H9 (cell line): ENCODE data around the gene SLFN5. TPM values are rescaled to one million over a fixed set of nuclear protein-coding genes. Genes with fewer than 3 reads are reported as not detected.

Experiments
- DNase-seq: peaks from one replicate; pipeline ENCODE4 v3.0.0-alpha.2; 2017
- H2AFZ ChIP-seq: one replicate; pipeline ENCODE4 v1.6.1; 2013; ENCODE audit warnings: mild to moderate bottlenecking, low read length, control low read depth, moderate library complexity
- H2AK5ac ChIP-seq: 2 replicates; pipeline ENCODE4 v1.6.1; 2013; ENCODE audit warnings: low read length, control low read depth, mixed read lengths; ENCODE audit not compliant: insufficient read length
- H2BK120ac ChIP-seq: one replicate; pipeline ENCODE4 v1.6.1; 2013; ENCODE audit warnings: low read depth, mild to moderate bottlenecking, low read length, control low read depth, inconsistent platforms; ENCODE audit not compliant: poor library complexity, severe bottlenecking
- H2BK12ac ChIP-seq: 2 replicates; pipeline ENCODE4 v1.6.1; 2013; ENCODE audit warnings: low read length, control low read depth, mixed read lengths, low read depth; ENCODE audit not compliant: insufficient read length
- H2BK15ac ChIP-seq: 2 replicates; pipeline ENCODE4 v1.6.1; 2013; ENCODE audit warnings: low read depth, low read length, control low read depth
- H2BK20ac ChIP-seq: one replicate; pipeline ENCODE4 v1.6.1; 2013; ENCODE audit warnings: low read depth, mild to moderate bottlenecking, low read length, control low read depth, inconsistent platforms; ENCODE audit not compliant: poor library complexity, severe bottlenecking
- H2BK5ac ChIP-seq: 2 replicates; pipeline ENCODE4 v1.6.1; 2013; ENCODE audit warnings: low read length, control low read depth, mixed read lengths; ENCODE audit not compliant: insufficient read length
- H3K14ac ChIP-seq: 2 replicates; pipeline ENCODE4 v1.6.1; 2013; ENCODE audit warnings: low read length, control low read depth; ENCODE audit not compliant: insufficient read depth
- H3K18ac ChIP-seq: 2 replicates; pipeline ENCODE4 v1.6.1; 2013; ENCODE audit warnings: low read depth, mild to moderate bottlenecking, mixed read lengths, low read length, control low read depth; ENCODE audit not compliant: insufficient read length
- H3K23ac ChIP-seq: 2 replicates; pipeline ENCODE4 v1.6.1; 2013; ENCODE audit warnings: low read length, control low read depth, mixed read lengths, low read depth; ENCODE audit not compliant: insufficient read length
- H3K23me2 ChIP-seq: 2 replicates; pipeline ENCODE4 v1.6.1; 2013; ENCODE audit warnings: low read depth, mild to moderate bottlenecking, mixed read lengths, low read length, control low read depth; ENCODE audit not compliant: insufficient read length, poor library complexity, severe bottlenecking
- H3K27ac ChIP-seq: 2 replicates; pipeline ENCODE4 v1.5.1; 2013; ENCODE audit warnings: low read length, control low read depth, mixed read lengths, low read depth; ENCODE audit not compliant: insufficient read length
- H3K27me3 ChIP-seq: 2 replicates; pipeline ENCODE4 v1.6.1; 2013; ENCODE audit warnings: low read length, control low read depth, inconsistent platforms; ENCODE audit not compliant: insufficient read depth
- H3K4ac ChIP-seq: 2 replicates; pipeline ENCODE4 v1.6.1; 2013; ENCODE audit warnings: low read depth, mild to moderate bottlenecking, control low read depth, inconsistent platforms, low read length, moderate library complexity
- H3K4me1 ChIP-seq: 2 replicates; pipeline ENCODE4 v1.6.1; 2013; ENCODE audit warnings: low read length, control low read depth, inconsistent platforms; ENCODE audit not compliant: insufficient read depth
- H3K4me2 ChIP-seq: 2 replicates; pipeline ENCODE4 v1.6.1; 2013; ENCODE audit warnings: low read length, control low read depth, mixed read lengths; ENCODE audit not compliant: insufficient read length, insufficient read depth
- H3K56ac ChIP-seq: 2 replicates; pipeline ENCODE4 v1.6.1; 2013; ENCODE audit warnings: low read depth, mild to moderate bottlenecking, mixed read lengths, low read length, control low read depth; ENCODE audit not compliant: insufficient read length
- H3K79me1 ChIP-seq: 2 replicates; pipeline ENCODE4 v1.6.1; 2013; ENCODE audit warnings: low read depth, mild to moderate bottlenecking, moderate library complexity, low read length, control low read depth, inconsistent platforms; ENCODE audit not compliant: insufficient read depth, poor library complexity, severe bottlenecking
- H3K79me2 ChIP-seq: 2 replicates; pipeline ENCODE4 v1.6.1; 2013; ENCODE audit warnings: low read length, control low read depth, inconsistent platforms; ENCODE audit not compliant: insufficient read depth
- H3K9ac ChIP-seq: 2 replicates; pipeline ENCODE4 v1.6.1; 2013; ENCODE audit warnings: low read length, control low read depth, mixed read lengths; ENCODE audit not compliant: insufficient read length; ENCODE audit errors: extremely low read depth
- H3K9me3 ChIP-seq: one replicate; pipeline ENCODE4 v1.6.1; 2013; ENCODE audit warnings: low read depth, low read length, inconsistent platforms; ENCODE audit not compliant: control insufficient read depth
- H3T11ph ChIP-seq: one replicate; pipeline ENCODE4 v1.6.1; 2013; ENCODE audit warnings: mild to moderate bottlenecking, low read length, control low read depth, inconsistent platforms
- H4K20me1 ChIP-seq: one replicate; pipeline ENCODE4 v1.6.1; 2013; ENCODE audit not compliant: control insufficient read depth, insufficient read length, insufficient read depth
- H4K5ac ChIP-seq: 2 replicates; pipeline ENCODE4 v1.6.1; 2013; ENCODE audit warnings: low read depth, mild to moderate bottlenecking, mixed read lengths, low read length, control low read depth; ENCODE audit not compliant: insufficient read length
- H4K8ac ChIP-seq: replicated peaks from 2 replicates; pipeline ENCODE4 v1.6.1; 2013; ENCODE audit warnings: low read length, control low read depth, mixed read lengths, low read depth; ENCODE audit not compliant: insufficient read length
- H4K91ac ChIP-seq: 2 replicates; pipeline ENCODE4 v1.6.1; 2013; ENCODE audit warnings: low read depth, mild to moderate bottlenecking, moderate library complexity, mixed read lengths, low read length, control low read depth; ENCODE audit not compliant: insufficient read length
- H3K27ac Mint-ChIP-seq, 3 experiments: 2 replicates in 2 of 3; 3 replicates in 1 of 3; pipeline ENCODE4 v1.8.0; 2020 to 2021; ENCODE audit warnings: mixed read lengths in 3 of 3, mild to moderate bottlenecking in 1 of 3, moderate library complexity in 1 of 3
- H3K27me3 Mint-ChIP-seq: 2 replicates; pipeline ENCODE4 v1.8.0; 2021; ENCODE audit warnings: low read depth, mild to moderate bottlenecking, moderate library complexity, mixed read lengths
- H3K36me3 Mint-ChIP-seq, 3 experiments: 2 replicates in 2 of 3; 3 replicates in 1 of 3; pipeline ENCODE4 v1.8.0; 2020 to 2021; ENCODE audit warnings: low read depth in 3 of 3, mixed read lengths in 3 of 3; ENCODE audit not compliant: insufficient read depth in 1 of 3
- H3K4me1 Mint-ChIP-seq, 2 experiments: 2 replicates each; pipeline ENCODE4 v1.8.0; 2020; ENCODE audit warnings: mixed read lengths in 2 of 2
- H3K4me3 Mint-ChIP-seq, 2 experiments: 2 replicates in 1 of 2; 3 replicates in 1 of 2; pipeline ENCODE4 v1.8.0; 2020 to 2021; ENCODE audit warnings: mild to moderate bottlenecking in 2 of 2, mixed read lengths in 2 of 2, moderate library complexity in 1 of 2
- H3K9me3 Mint-ChIP-seq, 2 experiments: 2 replicates in 1 of 2; 3 replicates in 1 of 2; pipeline ENCODE4 v1.8.0; 2020; ENCODE audit warnings: mild to moderate bottlenecking in 2 of 2, mixed read lengths in 2 of 2, moderate library complexity in 1 of 2
- WGBS: extraction: QIAGEN DNeasy Blood & Tissue Kit; methylation state at CpG from one replicate; pipeline ENCODE4 v1.1.7; 2013; ENCODE audit warnings: missing lambda C conversion rate, low lambda C conversion rate, mixed read lengths; ENCODE audit not compliant: insufficient read length; ENCODE audit errors: extremely low coverage; 5-methylcytosine and 5-hydroxymethylcytosine counted together
- total RNA-seq: library from RNA; stranded (reverse); gene quantifications from 2 replicates; pipeline ENCODE4 v1.2.1, GENCODE V29; 2021
- TF ChIP-seq, protein P1 (sequence below): fragments of 200-600 bp; sonication (generic); conservative IDR thresholded peaks from 3 replicates; pipeline ENCODE4 v1.8.0; 2021; ENCODE audit warnings: antibody characterized with exemption, mild to moderate bottlenecking

Gene SLFN5
- total RNA-seq, 1 experiment from 2014 or later: 2.9 TPM

DNA sequence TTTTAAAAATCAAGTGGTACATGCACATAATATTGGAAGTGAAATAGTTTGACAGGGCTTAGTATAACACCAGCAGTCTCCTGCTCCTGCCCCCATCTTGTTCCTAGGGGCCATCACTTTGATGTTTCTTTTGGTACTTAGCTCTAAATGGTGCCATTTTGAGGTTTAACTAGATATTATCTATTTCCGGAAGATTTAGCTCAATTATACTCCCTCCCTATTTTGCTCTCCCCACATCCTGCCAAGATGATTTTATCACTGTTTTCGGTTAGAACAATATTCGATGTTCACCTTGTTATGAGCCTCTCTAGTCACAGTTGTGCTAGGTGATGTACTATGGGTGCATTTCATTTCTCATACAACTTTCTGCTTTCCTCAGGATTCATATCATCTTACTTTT lies 28.7 kb upstream of the SLFN5 start:
- Mint-ChIP-seq H3K36me3 (no peaks in the 10 kb centered on the region), H3K27me3 (peaks cover 12% of the 10 kb centered on the region), H3K4me1 (peaks cover 5 to 6% of the 10 kb centered on the region in 2 experiments; a peak in 3 of 4 replicates), H3K4me3 (no peak overlapping the region), H3K9me3 (no peaks in the 10 kb centered on the region), H3K27ac (no peak overlapping the region)
- no peaks in the 10 kb centered on the region for H4K20me1 ChIP-seq
- H2AFZ ChIP-seq: no peak overlapping the region
- no peak overlapping the region for H2BK20ac ChIP-seq
- no peaks in the 10 kb centered on the region for H3K27me3 ChIP-seq
- no peak overlapping the region for H3K23ac ChIP-seq
- no peak overlapping the region for H2BK120ac ChIP-seq
- no peaks in the 10 kb centered on the region for H3K23me2 ChIP-seq
- H3K9ac ChIP-seq: no peak overlapping the region
- no peak for DNase-seq
- no peak overlapping the region for H4K8ac ChIP-seq
- no peaks in the 10 kb centered on the region for H3K9me3 ChIP-seq
- H2BK15ac ChIP-seq: no peak overlapping the region
- H3K14ac ChIP-seq: no peak overlapping the region
- no peak overlapping the region for H4K91ac ChIP-seq
- no peak overlapping the region for H2BK12ac ChIP-seq
- no peak overlapping the region for H2BK5ac ChIP-seq
- no peaks in the 10 kb centered on the region for H3K4me1 ChIP-seq
- no peaks in the 10 kb centered on the region for H3K79me2 ChIP-seq
- TF ChIP-seq, protein P1, sequence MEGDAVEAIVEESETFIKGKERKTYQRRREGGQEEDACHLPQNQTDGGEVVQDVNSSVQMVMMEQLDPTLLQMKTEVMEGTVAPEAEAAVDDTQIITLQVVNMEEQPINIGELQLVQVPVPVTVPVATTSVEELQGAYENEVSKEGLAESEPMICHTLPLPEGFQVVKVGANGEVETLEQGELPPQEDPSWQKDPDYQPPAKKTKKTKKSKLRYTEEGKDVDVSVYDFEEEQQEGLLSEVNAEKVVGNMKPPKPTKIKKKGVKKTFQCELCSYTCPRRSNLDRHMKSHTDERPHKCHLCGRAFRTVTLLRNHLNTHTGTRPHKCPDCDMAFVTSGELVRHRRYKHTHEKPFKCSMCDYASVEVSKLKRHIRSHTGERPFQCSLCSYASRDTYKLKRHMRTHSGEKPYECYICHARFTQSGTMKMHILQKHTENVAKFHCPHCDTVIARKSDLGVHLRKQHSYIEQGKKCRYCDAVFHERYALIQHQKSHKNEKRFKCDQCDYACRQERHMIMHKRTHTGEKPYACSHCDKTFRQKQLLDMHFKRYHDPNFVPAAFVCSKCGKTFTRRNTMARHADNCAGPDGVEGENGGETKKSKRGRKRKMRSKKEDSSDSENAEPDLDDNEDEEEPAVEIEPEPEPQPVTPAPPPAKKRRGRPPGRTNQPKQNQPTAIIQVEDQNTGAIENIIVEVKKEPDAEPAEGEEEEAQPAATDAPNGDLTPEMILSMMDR: no peak
- H3K56ac ChIP-seq: no peak overlapping the region
- WGBS: no CpG with 5 or more reads among the region's 3 CpGs
- H3K27ac ChIP-seq: no peak overlapping the region
- H3K79me1 ChIP-seq: no peaks in the 10 kb centered on the region
- no peak overlapping the region for H4K5ac ChIP-seq
- no peak overlapping the region for H2AK5ac ChIP-seq
- no peak overlapping the region for H3K4me2 ChIP-seq
- H3K18ac ChIP-seq: no peak overlapping the region
- no peak overlapping the region for H3T11ph ChIP-seq
- no peak overlapping the region for H3K4ac ChIP-seq
